GM18498 (cell line): Measurements from ENCODE around the gene SPCS2.
A peak's percentile ranks its signal among the peaks of the same experiment; 100 is the strongest.
"Not testable (repeated sequence)": the region's sequence is repeated elsewhere in the genome, so short reads cannot be mapped to it uniquely, and the experiment has no call there.

Experiments
- ATAC-seq: cut with Tn5 transposase; IDR thresholded peaks from one replicate; pipeline ENCODE4 v1.9.1; 2021; ENCODE audit warnings: mild to moderate bottlenecking, moderate library complexity; ENCODE audit not compliant: unreplicated experiment

The SPCS2 gene

DNA sequence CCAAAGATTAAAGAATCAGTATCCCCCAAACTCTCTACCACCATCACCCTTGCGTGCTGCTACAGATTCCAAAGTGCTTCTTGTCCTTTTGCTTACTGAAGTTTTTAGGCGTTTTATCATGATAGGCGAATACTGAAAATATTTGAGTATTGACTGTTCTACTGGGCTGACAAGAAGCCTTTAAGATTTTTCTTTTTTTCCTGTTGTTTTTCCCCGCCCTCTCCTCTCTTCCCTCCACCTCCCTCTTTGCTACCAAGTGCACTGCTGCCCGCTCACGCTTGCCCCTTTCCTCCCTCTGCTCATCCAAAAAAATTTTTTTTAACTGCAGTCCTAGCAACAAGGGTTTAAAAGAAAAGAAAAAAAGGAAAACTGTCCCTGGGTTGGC lies 679 bp downstream of the SPCS2 start:
- ATAC-seq: no peak

GRCh38 chr11:74950374-74950969 lies 1.4 kb downstream of the SPCS2 start:
- no peak for ATAC-seq

DNA sequence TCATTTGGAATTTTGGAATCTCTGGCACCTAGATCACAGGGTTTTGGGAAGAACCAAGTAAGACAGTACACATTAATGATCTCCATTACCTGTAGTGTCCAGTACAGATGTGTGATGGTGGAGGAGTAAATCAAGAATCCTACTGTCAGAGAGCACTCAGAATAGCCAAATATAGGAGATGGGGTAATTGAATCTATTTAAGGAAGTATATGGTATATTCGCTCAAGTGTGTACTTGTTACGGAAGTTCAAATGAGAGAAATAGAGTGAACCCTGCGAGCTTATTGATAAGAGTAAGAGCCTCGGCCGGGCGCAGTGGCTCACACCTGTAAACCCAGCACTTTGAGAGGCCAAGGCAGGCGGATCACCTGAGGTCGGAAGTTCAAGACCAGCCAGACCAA lies 2.2 kb downstream of the SPCS2 start:
- no peak for ATAC-seq

DNA sequence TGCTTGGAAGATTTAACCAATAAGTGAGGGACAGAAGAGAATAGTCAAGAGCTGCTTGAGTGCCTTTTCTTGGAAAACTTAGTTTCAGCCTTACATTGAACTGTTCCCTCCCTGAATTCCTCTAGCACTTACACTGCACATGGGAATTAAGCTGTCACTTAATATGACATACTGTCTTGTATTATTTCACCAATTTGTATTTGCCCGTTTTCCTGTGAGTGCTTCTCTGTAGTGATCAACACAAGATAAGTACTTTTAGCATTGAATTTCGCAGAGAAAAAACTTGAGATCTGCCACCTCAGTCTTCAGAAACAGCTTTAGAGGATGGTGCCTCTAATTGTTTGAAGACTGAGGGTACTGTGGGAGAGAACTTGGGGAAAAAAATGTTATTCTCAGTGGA lies 3.7 kb downstream of the SPCS2 start:
- ATAC-seq: no peak

- no peak for ATAC-seq
Observed at GRCh38 chr11:74953451-74953850, 4.4 kb downstream of the SPCS2 start.

DNA sequence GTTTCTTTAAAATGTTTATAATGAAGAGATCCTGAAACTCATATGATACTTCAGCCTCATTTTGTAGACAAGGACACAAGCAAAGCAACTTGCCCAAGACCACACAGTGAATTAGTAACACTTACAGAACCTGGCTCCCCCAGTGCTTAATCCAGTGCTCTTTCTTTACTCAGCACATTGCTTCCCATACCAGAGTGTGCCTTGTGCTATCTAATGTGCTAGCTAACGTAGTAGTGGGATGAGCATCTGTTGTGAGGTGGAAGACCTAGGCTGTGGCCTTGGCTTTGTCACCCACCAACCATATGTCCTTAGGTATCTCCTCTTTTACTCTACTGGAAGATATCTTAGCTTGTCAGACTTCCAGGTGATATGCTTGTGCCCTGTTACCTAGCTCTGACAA lies 5.1 kb downstream of the SPCS2 start:
- no peak for ATAC-seq

DNA sequence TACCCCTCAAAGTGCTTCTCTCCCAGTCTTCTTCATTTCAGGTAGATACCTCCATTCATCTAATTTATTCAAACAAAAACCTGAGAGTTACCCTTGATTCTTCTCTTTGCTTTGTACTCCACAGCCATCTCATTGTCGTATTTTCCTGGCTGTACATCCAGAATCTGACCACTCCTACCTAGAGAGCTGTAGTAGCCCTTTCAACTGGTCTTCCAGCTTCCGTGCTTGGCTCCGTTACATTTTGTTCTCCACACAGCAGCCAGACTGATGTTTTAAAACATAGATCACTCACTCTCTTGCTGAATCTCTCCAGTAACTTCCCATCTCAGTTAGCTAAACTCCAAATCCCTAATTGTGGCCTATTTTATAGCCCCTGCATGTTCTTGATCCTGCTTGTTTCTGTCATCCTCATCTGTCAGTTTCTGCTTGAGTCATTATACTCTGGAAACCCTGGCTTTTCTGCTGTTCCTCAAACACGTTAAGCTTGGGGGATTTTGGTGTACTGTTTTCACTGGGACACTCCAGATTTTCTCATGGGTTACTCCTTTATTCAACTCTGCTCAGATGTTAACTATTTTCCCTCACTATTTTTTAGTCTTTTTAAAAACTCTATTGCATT lies 7.4 kb downstream of the SPCS2 start:
- no peak for ATAC-seq

GRCh38 chr11:74957937-74958629 lies 9.0 kb downstream of the SPCS2 start:
- ATAC-seq: no peak

DNA sequence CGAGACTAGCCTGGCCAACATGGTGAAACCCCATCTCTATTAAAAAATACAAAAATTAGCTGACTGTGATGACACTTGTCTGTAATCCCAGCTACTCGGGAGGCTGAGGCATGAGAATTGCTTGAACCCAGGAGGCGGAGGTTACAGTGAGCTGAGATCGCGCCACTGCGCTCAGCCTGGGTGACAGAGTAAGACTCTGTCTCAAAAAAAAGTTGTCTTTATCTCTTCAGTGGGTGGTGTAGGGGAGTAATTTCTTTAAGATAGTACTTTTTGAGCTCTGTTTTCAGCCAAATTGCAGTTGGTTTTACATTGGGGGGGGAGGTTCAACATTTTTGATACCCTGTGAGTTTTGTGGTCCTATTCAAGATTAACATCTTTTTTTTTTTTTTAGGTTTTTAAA lies 11.1 kb downstream of the SPCS2 start:
- ATAC-seq: not testable (repeated sequence)

GRCh38 chr11:74966651-74967050 lies 17.6 kb downstream of the SPCS2 start:
- no peak for ATAC-seq

- no peak for ATAC-seq
Observed at GRCh38 chr11:74970852-74971395, 21.9 kb downstream of the SPCS2 start.

GRCh38 chr11:74971424-74971823 lies 22.4 kb downstream of the SPCS2 start:
- no peak for ATAC-seq

DNA sequence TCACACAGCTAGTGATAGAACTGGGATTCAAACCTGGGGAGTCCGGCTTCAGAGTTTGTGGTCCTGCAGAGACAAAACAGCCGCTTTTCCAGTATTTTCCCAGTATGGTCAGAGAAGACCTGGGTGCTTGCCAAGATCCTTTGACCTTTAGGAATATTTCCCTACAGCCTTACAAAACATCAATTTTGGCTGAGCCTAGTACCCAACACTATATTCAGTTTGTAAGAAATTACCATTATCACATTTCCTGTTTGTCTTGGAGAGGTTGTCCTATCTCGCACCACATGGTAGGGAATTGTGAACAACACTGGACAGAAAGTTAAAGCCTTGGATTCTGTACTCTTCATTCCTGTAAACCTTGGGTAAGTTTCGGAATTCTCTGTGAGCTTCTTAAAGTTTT lies 29.0 kb downstream of the SPCS2 start:
- no peak for ATAC-seq

DNA sequence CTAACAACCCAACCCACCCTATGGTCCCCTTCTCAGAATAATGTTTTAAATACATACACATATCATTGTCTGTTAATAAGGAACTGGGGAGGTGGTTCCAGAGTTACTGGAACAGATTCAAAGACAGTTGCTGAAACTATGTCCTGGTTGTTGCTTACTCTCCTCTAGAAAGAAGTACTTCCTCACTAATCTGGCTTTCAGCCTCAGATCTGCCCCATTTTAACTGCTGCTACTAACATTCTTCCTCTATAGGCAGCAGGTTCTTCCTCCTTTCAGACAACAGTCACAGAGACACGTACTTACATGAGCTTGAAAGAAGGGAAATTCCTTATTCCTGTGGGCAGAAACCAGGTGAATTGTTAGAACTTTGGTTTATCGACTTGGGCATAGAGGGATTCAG lies 31.6 kb downstream of the SPCS2 start:
- no peak for ATAC-seq

DNA sequence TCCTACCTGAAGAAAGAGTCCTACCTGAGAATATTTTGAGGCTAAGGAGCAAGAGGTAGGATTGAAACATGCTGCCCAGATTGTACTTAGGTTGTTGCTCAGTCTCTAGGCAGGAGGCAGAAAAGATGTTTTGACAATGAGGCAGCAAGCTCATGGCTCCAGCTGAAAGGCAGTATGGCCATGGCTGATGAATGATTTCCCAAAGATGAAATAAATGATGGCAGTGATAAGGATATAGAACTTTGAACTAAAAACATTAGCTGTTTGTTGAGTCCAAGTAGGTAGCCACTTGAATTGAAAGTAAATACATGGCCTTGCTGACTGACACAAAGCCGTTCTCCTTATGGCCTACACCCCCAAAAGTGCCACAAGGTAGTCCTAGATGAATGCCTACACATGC lies 32.8 kb downstream of the SPCS2 start:
- ATAC-seq: no peak

DNA sequence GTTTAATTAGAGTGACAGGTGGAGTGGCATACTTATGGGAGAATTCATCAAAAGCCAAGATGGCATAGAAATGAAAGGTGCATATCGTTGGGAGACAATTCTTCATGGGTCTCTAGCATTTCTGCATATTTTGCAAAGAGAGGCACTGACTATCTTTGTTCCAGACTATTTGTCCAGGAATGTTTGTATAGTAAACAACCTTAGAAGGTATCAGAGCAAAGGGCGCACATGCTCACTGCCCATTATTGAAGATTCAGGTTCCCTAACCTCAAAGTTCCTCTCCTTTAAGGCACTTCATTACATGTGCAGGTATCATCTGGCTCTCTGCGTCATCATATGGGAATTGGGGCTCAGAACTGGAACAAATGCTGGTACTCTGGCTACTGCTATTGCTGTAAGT lies 35.0 kb downstream of the SPCS2 start:
- ATAC-seq: no peak

DNA sequence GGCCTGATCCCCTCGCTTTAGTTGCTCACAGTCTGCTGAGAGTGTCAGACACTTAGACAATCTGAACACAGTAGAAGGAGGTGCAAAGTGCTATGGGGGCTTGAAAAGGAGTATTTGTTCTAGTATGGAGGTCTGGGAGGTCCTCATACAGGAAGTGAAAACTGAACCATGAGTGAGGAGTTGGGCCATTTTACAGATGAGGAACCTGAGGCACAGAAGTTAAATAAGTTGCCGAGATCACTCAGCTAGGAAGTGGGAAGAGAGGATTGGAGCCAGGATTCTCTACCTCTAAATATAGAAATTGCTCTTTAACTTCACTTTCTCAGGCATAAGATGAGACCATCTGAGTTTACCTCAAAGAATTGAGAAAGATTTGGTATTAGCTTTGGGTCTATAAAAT lies 35.7 kb downstream of the SPCS2 start:
- no peak for ATAC-seq

- peak; percentile 89 for ATAC-seq
Observed at GRCh38 chr11:74988541-74989259, 39.6 kb downstream of the SPCS2 start, which contains the start of gene NEU3. NEU3 (plus strand) TSS chr11:74988933; CDS start chr11:74989061, 128 bp downstream.

DNA sequence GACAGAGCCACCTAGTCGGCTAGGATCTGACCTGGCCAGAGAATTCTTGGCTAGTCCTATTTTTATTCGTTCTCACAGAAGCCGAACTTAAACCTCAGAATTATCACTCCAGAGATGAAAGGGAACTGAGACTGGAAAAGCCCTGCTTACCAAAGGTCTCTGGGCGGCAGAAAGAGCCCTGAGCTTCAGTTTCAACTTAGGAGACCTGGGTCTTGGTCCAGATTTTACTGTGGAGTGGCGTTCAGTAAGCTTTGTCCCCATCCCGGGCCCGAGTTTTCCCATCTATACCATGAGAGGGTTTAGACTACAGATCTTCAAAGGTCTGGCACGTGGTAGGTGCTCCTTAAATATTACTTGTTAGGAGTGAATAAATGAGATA lies 40.2 kb downstream of the SPCS2 start:
- ATAC-seq: no peak

GRCh38 chr11:74990150-74990549 lies 41.1 kb downstream of the SPCS2 start:
- not testable (repeated sequence) for ATAC-seq

- no peak for ATAC-seq
Observed at GRCh38 chr11:74990941-74991340, 41.9 kb downstream of the SPCS2 start.

DNA sequence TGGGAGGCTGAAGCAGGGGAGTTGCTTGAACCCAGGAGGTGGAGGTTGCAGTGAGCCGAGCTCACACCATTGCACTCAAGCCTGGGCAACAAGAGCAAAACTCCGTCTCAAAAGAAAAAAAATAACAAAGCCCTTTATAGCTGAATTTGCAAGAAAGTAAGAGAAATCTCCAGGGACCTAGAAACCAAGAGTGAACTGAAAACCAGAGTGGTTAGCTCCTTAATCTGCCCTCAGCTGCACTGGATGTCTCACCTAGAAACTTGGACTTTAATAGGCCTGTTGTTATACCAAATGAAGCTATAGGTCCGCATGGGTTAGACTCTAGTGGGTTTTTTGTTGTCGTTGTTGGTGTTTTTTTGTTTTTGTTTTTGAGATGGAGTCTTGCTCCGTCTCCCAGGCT lies 43.8 kb downstream of the SPCS2 start:
- ATAC-seq: no peak
